Caco-2 (cell line): ENCODE measurements around the gene HYAL4. TPM values are rescaled to one million over a fixed set of nuclear protein-coding genes. Genes with fewer than 3 reads are reported as not detected.

Experiments used
- BruUV-seq: library from RNA; stranded (reverse); fragments of 400-500 nt; replicated peaks from 2 replicates; lab custom pipeline; 2021; lab: Mats Ljungman, UMichigan
- CTCF ChIA-PET: fragments of 300-600 bp; sonication (Branson Sonifier 250); formaldehyde crosslinking; loops from one replicate; lab custom pipeline; 2022; ENCODE audit warnings: antibody characterized with exemption; lab: Charles Lee
- POLR2A ChIA-PET: fragments of 300-600 bp; sonication (Branson Sonifier 250); formaldehyde crosslinking; loops from one replicate; lab custom pipeline; 2022; ENCODE audit warnings: antibody characterized with exemption; lab: Charles Lee
- DNase-seq, 2 experiments: peaks; one replicate each; pipeline versions ENCODE4 v3.0.0 to v3.0.0-alpha.2; 2020 to 2022
- H3K27me3 ChIP-seq: replicated peaks from 2 replicates; pipeline ENCODE4 v1.6.0; 2011; ENCODE audit warnings: low read length; ENCODE audit not compliant: control insufficient read depth, insufficient read depth
- H3K36me3 ChIP-seq: 2 replicates; pipeline ENCODE4 v1.5.1; 2011; ENCODE audit warnings: low read length; ENCODE audit not compliant: control insufficient read depth, insufficient read depth
- H3K4me1 ChIP-seq: fragments of 250-450 bp; sonication (Bioruptor Pico); 2 replicates; pipeline ENCODE4 v1.5.1; 2020; ENCODE audit warnings: mild to moderate bottlenecking
- H3K4me3 ChIP-seq: 2 replicates; pipeline ENCODE4 v1.5.1; 2011; ENCODE audit warnings: low read depth, mild to moderate bottlenecking, control low read depth, low read length
- H3K9me3 ChIP-seq: fragments of 250-450 bp; sonication (Bioruptor Pico); 2 replicates; pipeline ENCODE4 v1.5.1; 2020; ENCODE audit warnings: mild to moderate bottlenecking, moderate library complexity
- H3K27ac Mint-ChIP-seq: one replicate; pipeline ENCODE4 v1.8.0; 2022; ENCODE audit warnings: mixed read lengths; ENCODE audit not compliant: unreplicated experiment
- H3K27me3 Mint-ChIP-seq: one replicate; pipeline ENCODE4 v1.8.0; 2022; ENCODE audit warnings: mixed read lengths; ENCODE audit not compliant: insufficient read depth, unreplicated experiment
- H3K36me3 Mint-ChIP-seq: one replicate; pipeline ENCODE4 v1.8.0; 2022; ENCODE audit warnings: mild to moderate bottlenecking, mixed read lengths; ENCODE audit not compliant: insufficient read depth, unreplicated experiment
- H3K4me1 Mint-ChIP-seq: one replicate; pipeline ENCODE4 v1.8.0; 2022; ENCODE audit warnings: low read depth, mixed read lengths; ENCODE audit not compliant: unreplicated experiment
- H3K4me3 Mint-ChIP-seq: one replicate; pipeline ENCODE4 v1.8.0; 2022; ENCODE audit warnings: mild to moderate bottlenecking, moderate library complexity, mixed read lengths; ENCODE audit not compliant: unreplicated experiment
- H3K9me3 Mint-ChIP-seq: one replicate; pipeline ENCODE4 v1.8.0; 2022; ENCODE audit warnings: mixed read lengths; ENCODE audit not compliant: unreplicated experiment
- CTCF ChIP-seq, 2 experiments: fragments of 200-600 bp in 1 of 2; IDR thresholded peaks; 1 replicate in 1 of 2; 2 replicates in 1 of 2; pipeline versions ENCODE4 v1.5.1 to v1.8.0; 2011 to 2022; ENCODE audit warnings: antibody characterized with exemption in 1 of 2, control low read depth in 1 of 2, inconsistent platforms in 1 of 2, low read depth in 1 of 2, low read length in 1 of 2, mild to moderate bottlenecking in 1 of 2, moderate library complexity in 1 of 2; ENCODE audit not compliant: insufficient read depth in 1 of 2, severe bottlenecking in 1 of 2, unreplicated experiment in 1 of 2
- intact Hi-C: fragments of 100-400 bp; cut with micrococcal nuclease; formaldehyde crosslinking; loops from one replicate; pipeline ENCODE4 v1.10.0; 2022; ENCODE audit not compliant: unreplicated experiment
- total RNA-seq: library from RNA; stranded (reverse); gene quantifications from 2 replicates; pipeline ENCODE4 v1.2.3, GENCODE V29; 2022

HYAL4 gene
- total RNA-seq, 1 experiment from 2014 or later, result 0.68 TPM

- Histone ChIP-seq H3K9me3 (no peaks in the 10 kb centered on the region), H3K27me3 (no peaks in the 10 kb centered on the region), H3K4me1 (0 out of 2 replicates have a peak, but pooled peaks cover 3% of the 10 kb centered on the region), H3K36me3 (no peaks in the 10 kb centered on the region), H3K4me3 (no peak overlapping the region)
- DNase-seq, result no peak
- Mint-ChIP-seq H3K36me3 (no peaks in the 10 kb centered on the region), H3K4me1 (peaks cover 8% of the 10 kb centered on the region), H3K9me3 (peaks cover 4% of the 10 kb centered on the region), H3K4me3 (no peak overlapping the region), H3K27ac (no peak overlapping the region), H3K27me3 (no peaks in the 10 kb centered on the region)
- POLR2A ChIA-PET, result no interaction called here
- CTCF ChIA-PET, result interaction anchor here (0.6 kb wide), 1 partner anchor 10 kb away, joined by 5 read pairs; no protein-coding TSS in a partner anchor
- no TSS peak for BruUV-seq
- no peak for TF ChIP-seq CTCF (IDR thresholded peaks at IDR 0.05; ENCODE audit: insufficient read depth in 1 of 2, low read depth in 1 of 2, low read length in 1 of 2, severe bottlenecking in 1 of 2, unreplicated experiment in 1 of 2)
- intact Hi-C loops, result loop anchor here (5.0 kb wide), 1 partner anchor 44 kb away; no protein-coding TSS in a partner anchor
These were observed 15.9 kb downstream of the HYAL4 start for GRCh38 chr7:123860848-123861247.

- Mint-ChIP-seq H3K4me1 (peaks cover 8% of the 10 kb centered on the region), H3K36me3 (no peaks in the 10 kb centered on the region)
- CTCF ChIA-PET, result interaction anchor here (0.9 kb wide), 1 partner anchor 9 kb away, joined by 3 read pairs; no protein-coding TSS in a partner anchor
These were observed 17.8 kb downstream of the HYAL4 start for GRCh38 chr7:123862775-123863174.

DNA sequence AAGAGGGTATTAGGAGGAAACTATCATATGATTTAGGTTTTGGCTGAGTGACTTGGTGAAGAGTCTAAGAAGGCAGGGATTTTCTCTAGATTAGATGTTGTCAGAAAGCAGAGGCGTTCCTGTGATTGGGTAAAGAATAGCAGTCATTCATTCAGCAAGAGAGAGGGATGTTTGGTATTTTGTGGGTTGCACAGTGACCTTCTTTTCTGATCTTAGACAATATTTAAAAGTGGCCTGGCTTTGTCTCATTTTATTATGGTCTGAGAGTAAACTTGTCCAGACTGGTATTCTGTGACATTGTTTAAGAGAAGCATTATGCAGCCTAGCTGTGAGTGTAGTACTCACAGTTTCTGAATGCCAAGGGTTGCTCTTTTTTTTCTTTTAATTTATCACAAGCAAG is 18.5 kb downstream of the HYAL4 start:
- BruUV-seq, result no TSS peak
- Histone ChIP-seq H3K4me3 (no peak overlapping the region), H3K4me1 (0 out of 2 replicates have a peak, but pooled peaks cover 3% of the 10 kb centered on the region), H3K36me3 (no peaks in the 10 kb centered on the region), H3K9me3 (no peaks in the 10 kb centered on the region), H3K27me3 (no peaks in the 10 kb centered on the region)
- intact Hi-C loops, result loop anchor here (5.0 kb wide), 1 partner anchor 46 kb away; no protein-coding TSS in a partner anchor
- ChIA-PET POLR2A (no interaction called here), CTCF (interaction anchor here (0.9 kb wide), 1 partner anchor 9 kb away, joined by 3 read pairs; no protein-coding TSS in a partner anchor)
- H3K27me3 Mint-ChIP-seq, result no peaks in the 10 kb centered on the region
- H3K4me3 Mint-ChIP-seq, result no peak overlapping the region
- H3K36me3 Mint-ChIP-seq, result no peaks in the 10 kb centered on the region
- peaks cover 8% of the 10 kb centered on the region for H3K4me1 Mint-ChIP-seq
- H3K27ac Mint-ChIP-seq, result no peak overlapping the region
- H3K9me3 Mint-ChIP-seq, result no peaks in the 10 kb centered on the region
- TF ChIP-seq CTCF (IDR thresholded peaks at IDR 0.05; ENCODE audit: insufficient read depth in 1 of 2, low read depth in 1 of 2, low read length in 1 of 2, severe bottlenecking in 1 of 2, unreplicated experiment in 1 of 2), result no peak
- no peak for DNase-seq

More at GRCh38 chr7:123862775-123863174, 17.8 kb downstream of the HYAL4 start:
- Histone ChIP-seq H3K36me3 (no peaks in the 10 kb centered on the region), H3K9me3 (no peaks in the 10 kb centered on the region), H3K27me3 (no peaks in the 10 kb centered on the region), H3K4me3 (no peak overlapping the region), H3K4me1 (0 out of 2 replicates have a peak, but pooled peaks cover 3% of the 10 kb centered on the region)
- no TSS peak for BruUV-seq
- no peak overlapping the region for H3K27ac Mint-ChIP-seq
- H3K27me3 Mint-ChIP-seq, result no peaks in the 10 kb centered on the region
- no peak overlapping the region for H3K4me3 Mint-ChIP-seq
- no peak for DNase-seq
- TF ChIP-seq CTCF (IDR thresholded peaks at IDR 0.05; ENCODE audit: insufficient read depth in 1 of 2, low read depth in 1 of 2, low read length in 1 of 2, severe bottlenecking in 1 of 2, unreplicated experiment in 1 of 2), result no peak
- intact Hi-C loops, result loop anchor here (5.0 kb wide), 1 partner anchor 45 kb away; no protein-coding TSS in a partner anchor
- H3K9me3 Mint-ChIP-seq, result no peaks in the 10 kb centered on the region
- POLR2A ChIA-PET, result no interaction called here
